Thyroid gland (tissue), 4 donors: Measurements from ENCODE around the gene PLGRKT.

Experiments used
- POLR2A ChIP-seq, 2 donors: fragments of 450-650 bp; IDR thresholded peaks; one replicate each; pipeline ENCODE4 v1.6.1; 2017; ENCODE audit warnings: antibody characterized with exemption in 2 of 2, mild to moderate bottlenecking in 2 of 2, moderate library complexity in 1 of 2
- TF ChIP-seq, protein P1 (sequence below), 6 experiments: fragments of 200-600 bp in 3 of 6; fragments of 450-650 bp in 3 of 6; sonication (generic) in 3 of 6; IDR thresholded peaks; one replicate each; pipeline ENCODE4 v1.5.1; 2016 to 2019; ENCODE audit warnings: antibody characterized with exemption in 6 of 6, mild to moderate bottlenecking in 2 of 6, inconsistent platforms in 1 of 6, moderate library complexity in 1 of 6

DNA sequence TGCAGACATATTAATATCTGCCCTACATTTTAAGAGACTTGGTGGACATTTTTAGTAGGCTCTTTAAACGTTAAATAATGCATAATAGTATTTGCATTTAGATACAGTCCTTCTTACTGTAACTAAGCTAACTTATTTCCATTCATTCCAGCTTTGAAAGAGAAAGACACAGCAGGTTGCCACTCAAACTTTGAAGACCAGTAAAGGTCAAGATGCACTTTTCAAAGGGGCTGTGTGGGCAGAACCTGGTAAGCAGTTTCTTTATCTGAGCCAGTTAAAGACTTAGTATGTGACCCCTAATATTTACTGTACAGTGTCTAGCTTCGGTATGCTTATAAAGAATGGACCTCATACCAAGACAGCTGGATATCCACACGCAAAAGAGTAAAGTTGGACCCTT is 20.8 kb downstream of the PLGRKT start:
- TF ChIP-seq, protein P1, sequence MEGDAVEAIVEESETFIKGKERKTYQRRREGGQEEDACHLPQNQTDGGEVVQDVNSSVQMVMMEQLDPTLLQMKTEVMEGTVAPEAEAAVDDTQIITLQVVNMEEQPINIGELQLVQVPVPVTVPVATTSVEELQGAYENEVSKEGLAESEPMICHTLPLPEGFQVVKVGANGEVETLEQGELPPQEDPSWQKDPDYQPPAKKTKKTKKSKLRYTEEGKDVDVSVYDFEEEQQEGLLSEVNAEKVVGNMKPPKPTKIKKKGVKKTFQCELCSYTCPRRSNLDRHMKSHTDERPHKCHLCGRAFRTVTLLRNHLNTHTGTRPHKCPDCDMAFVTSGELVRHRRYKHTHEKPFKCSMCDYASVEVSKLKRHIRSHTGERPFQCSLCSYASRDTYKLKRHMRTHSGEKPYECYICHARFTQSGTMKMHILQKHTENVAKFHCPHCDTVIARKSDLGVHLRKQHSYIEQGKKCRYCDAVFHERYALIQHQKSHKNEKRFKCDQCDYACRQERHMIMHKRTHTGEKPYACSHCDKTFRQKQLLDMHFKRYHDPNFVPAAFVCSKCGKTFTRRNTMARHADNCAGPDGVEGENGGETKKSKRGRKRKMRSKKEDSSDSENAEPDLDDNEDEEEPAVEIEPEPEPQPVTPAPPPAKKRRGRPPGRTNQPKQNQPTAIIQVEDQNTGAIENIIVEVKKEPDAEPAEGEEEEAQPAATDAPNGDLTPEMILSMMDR (IDR thresholded peaks at IDR 0.05), result no peak
- TF ChIP-seq POLR2A (IDR thresholded peaks at IDR 0.05), result no peak
